Spinal cord (tissue), 10 donors: ENCODE data around the gene ONECUT3. TPM values are rescaled to one million over a fixed set of nuclear protein-coding genes. Genes with fewer than 3 reads are reported as not detected.

Experiments used
- DNase-seq, 6 donors: peaks; one replicate each; pipeline versions ENCODE4 v3.0.0 to v3.0.0-alpha.2; 2013 to 2015; ENCODE audit warnings: low spot score in 6 of 6, low read depth in 4 of 6
- H3K27ac ChIP-seq: one replicate; pipeline ENCODE4 v1.5.1; 2013; ENCODE audit warnings: low read depth, low read length, control low read depth
- H3K27me3 ChIP-seq: one replicate; pipeline ENCODE4 v1.6.1; 2013; ENCODE audit warnings: low read length; ENCODE audit not compliant: control insufficient read depth, insufficient read depth
- H3K36me3 ChIP-seq: one replicate; pipeline ENCODE4 v1.6.1; 2013; ENCODE audit warnings: low read length; ENCODE audit not compliant: control insufficient read depth, insufficient read depth
- H3K4me1 ChIP-seq: one replicate; pipeline ENCODE4 v1.6.1; 2013; ENCODE audit warnings: low read length; ENCODE audit not compliant: control insufficient read depth, insufficient read depth
- H3K4me3 ChIP-seq: one replicate; pipeline ENCODE4 v1.5.1; 2013; ENCODE audit warnings: low read depth, low read length, control low read depth
- H3K9me3 ChIP-seq: one replicate; pipeline ENCODE4 v1.6.1; 2013; ENCODE audit warnings: low read length; ENCODE audit not compliant: control insufficient read depth, insufficient read depth
- WGBS: methylation state at CpG from one replicate; pipeline ENCODE4 v1.1.5; 2013; ENCODE audit warnings: missing lambda C conversion rate; ENCODE audit not compliant: insufficient coverage; 5-methylcytosine and 5-hydroxymethylcytosine counted together
- polyA plus RNA-seq, 2 donors: library from polyadenylated mRNA; unstranded; fragments of 120-200 nt; gene quantifications; one replicate each; pipeline ENCODE4 v1.2.1, GENCODE V29; 2013; ENCODE audit not compliant: insufficient read length in 2 of 2
- total RNA-seq, 2 donors: library from RNA; depleted of rRNA in 1 of 2; stranded (reverse); fragments of 120-200 nt in 1 of 2; fragments of >200 nt in 1 of 2; gene quantifications; one replicate each; pipeline versions ENCODE4 v1.2.3 to v1.2.4, GENCODE V29; 2013 to 2014
- donor health status: healthy.

The ONECUT3 gene
- total and polyA plus RNA-seq, 4 donors, result 0.06 to 0.66 (median 0.62) TPM; not detected in 1

DNA sequence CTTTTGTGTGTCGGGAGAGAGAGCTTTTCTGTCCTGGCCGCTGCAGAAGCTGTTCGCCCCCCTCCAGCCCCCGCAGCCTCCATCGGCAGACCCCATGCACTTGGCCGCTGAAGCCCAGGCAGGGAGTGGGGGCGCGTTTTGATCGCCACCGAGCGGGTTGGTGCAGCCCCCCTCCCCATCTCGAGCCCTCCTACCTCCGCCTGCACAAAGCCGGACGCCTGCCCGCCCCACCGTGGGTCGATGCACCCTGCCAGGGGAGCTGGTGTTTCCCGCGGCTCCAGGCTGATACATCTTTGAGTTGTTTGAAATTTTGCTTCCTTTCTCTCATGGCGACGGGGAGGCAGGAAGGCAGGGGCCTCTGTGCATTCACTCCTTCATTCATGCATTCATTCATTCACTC is 16.4 kb upstream of the ONECUT3 start:
- DNase-seq, result no peak
- Histone ChIP-seq H3K36me3 (no peaks in the 10 kb centered on the region), H3K4me1 (peaks cover 4% of the 10 kb centered on the region), H3K9me3 (no peaks in the 10 kb centered on the region), H3K27ac (no peak overlapping the region), H3K4me3 (no peak overlapping the region), H3K27me3 (peaks cover 46% of the 10 kb centered on the region)
- 18% methylated on average over 16 of the region's 22 CpGs for WGBS

DNA sequence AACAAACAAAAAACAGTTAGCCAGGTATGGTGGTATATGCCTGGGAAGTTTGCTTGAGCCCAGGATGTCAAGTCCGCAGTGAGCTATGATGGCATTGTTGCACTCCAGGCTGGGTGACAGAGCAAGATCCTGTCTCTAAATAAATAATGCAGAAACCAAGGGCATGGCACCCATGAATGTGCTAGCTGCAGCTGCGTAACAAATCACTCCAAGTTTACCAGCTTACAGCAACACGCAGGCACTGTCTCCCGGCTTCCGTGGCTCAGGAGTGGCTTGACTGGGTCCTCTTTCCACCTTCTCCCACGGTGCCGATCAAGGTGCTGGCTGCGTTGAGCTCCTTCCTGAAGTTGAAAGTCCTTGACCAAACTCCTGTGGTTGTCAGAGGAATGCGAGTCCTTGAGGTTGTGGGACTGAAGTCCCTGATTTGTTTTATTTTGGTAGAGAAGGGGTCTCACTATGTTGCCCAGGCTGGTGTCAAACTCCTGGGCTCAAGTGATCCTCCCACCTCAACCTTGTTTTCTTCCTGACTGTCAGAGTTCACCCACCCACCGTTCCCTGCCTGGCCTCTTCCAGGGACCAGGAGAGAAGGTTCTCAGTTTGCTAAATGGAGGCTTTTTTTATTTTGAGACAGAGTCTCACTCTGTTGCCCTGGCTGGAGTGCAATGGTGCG is 13.2 kb upstream of the ONECUT3 start:
- Histone ChIP-seq H3K27ac (no peak overlapping the region), H3K4me1 (peaks cover 3% of the 10 kb centered on the region), H3K36me3 (no peaks in the 10 kb centered on the region), H3K4me3 (no peak overlapping the region), H3K9me3 (no peaks in the 10 kb centered on the region), H3K27me3 (peaks cover 44% of the 10 kb centered on the region)
- WGBS, result 97% methylated on average over 8 of the region's 11 CpGs
- DNase-seq, result no peak

DNA sequence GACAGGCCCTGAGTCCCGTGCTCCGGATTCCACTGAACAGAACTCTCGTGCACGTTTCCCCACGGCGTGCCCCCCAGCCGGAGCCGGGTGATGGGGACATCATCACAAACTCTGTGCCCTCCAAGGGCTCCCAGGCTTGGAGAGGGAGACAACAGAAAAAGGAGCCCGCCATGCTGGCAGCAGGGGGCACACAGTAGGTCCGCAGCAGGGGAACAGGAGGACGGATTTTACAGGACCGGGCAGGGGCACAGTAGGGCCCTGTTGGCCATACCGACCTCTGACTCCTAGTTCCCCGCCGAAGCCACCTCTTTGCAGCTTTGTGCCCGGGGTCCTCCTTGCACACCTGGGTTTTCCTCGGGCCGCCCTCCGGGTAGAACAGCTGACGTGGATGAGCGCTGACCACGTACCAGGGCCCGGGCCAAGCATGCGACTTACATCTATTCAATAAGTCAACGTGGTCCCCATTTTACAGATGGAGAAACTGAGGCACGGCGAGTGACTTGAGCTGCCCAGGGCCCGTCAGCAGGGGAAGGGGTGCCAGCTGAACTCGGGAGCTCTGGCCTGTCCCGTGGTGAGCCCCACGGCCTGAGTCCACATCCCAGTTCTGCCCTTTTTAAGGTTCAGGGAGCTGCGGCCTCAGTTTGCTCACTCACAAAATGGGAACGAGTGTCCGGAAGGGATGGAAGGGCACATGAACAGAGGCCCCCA is 10.2 kb upstream of the ONECUT3 start:
- Histone ChIP-seq H3K27ac (no peak overlapping the region), H3K9me3 (no peaks in the 10 kb centered on the region), H3K4me3 (no peak overlapping the region), H3K36me3 (no peaks in the 10 kb centered on the region), H3K27me3 (peaks cover 47% of the 10 kb centered on the region), H3K4me1 (peaks cover 10% of the 10 kb centered on the region)
- 83% methylated on average over 34 of the region's 34 CpGs for WGBS
- no peak for DNase-seq

DNA sequence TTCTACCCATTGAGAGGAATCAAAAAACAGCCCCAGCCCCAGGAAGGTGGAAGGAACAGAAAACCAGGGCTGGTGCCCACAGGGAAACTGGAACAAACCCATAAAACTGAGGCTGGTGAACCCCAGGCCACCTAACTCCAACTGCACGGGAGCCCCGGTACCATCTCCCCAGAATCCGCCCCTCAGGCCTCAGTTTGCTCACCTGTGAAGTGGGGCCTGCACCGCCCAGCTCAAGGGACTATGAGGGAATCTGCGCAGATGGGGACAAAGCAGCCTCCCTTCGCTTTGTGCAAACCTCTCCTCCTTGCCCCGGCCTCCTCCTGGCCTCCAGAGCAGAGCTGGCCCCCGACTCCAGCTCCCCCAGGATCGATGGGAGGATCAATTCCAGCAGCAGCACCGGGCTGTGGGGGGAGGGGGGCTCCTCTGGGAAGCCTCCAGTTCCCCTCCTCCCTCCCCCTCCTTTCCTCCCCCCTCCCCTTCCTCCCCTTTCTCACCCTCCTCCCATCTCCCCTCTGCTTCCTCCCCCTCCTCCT is 9.1 kb upstream of the ONECUT3 start:
- H3K9me3 ChIP-seq, result no peaks in the 10 kb centered on the region
- no peak for DNase-seq
- peaks cover 58% of the 10 kb centered on the region for H3K27me3 ChIP-seq
- peaks cover 18% of the 10 kb centered on the region for H3K4me1 ChIP-seq
- no peak overlapping the region for H3K27ac ChIP-seq
- H3K36me3 ChIP-seq, result no peaks in the 10 kb centered on the region
- 72% methylated on average over 5 of the region's 10 CpGs for WGBS
- no peak overlapping the region for H3K4me3 ChIP-seq

DNA sequence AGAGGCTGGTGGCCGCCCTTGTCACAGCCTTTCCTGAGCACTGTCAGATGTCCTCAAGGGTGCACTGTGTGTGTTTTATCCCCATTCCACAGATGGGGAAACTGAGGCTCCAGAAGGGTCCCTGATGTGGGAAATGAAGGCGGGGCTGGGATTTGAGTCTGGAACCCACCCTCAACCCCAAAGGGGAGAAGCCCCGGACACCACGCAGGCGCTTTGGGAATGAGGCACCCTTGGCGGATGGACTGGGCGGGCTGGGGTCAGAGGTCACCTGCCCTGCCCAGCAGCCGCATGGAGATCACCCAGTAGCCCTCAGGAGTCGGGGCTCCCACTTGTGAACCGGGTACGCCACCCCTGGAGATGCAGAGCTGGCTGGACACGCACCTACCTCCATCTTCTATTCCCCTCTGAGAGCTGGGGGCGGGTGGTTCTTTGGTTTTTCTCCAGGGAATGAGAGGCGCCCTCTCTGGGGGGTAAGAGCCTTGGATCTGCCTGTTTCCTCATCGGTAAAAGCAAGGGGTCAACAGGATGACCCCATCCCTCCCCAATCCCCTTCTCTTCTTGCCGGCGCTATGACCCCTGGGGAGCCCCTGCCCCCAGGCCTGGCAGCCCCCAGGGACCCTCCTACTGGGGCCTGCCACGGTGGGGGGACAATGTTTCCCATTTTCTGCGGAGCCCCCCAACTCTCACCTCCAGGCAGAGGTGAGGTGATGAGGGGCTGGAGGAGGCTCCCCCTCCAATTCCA is 8.3 kb upstream of the ONECUT3 start:
- Histone ChIP-seq H3K27me3 (peaks cover 64% of the 10 kb centered on the region), H3K36me3 (no peaks in the 10 kb centered on the region), H3K4me3 (no peak overlapping the region), H3K9me3 (no peaks in the 10 kb centered on the region), H3K4me1 (peaks cover 23% of the 10 kb centered on the region), H3K27ac (no peak overlapping the region)
- no peak for DNase-seq
- 9% methylated on average over 11 of the region's 19 CpGs for WGBS

DNA sequence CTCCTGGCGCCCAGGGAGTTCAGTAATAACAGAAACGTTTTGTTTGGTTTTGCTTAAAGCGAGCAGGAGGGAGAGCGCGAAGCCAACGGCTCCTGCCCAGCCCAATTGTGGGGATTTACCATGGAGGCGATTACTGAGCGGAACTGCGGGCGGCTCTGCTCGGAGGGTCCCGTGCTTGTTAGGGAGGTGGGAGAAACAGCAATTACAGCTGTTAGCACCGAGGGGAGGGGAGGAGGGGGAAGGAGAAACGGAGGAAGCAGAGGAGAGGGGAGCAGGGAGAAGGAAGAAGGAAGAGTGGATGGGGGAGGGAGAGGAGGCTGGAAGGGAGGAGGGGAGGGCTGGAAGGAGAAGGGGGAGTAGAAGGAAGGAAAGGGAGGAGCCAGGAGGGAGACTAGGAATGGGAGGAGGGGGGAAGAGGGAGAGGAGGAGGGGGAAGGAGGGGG is 7.7 kb upstream of the ONECUT3 start:
- H3K4me1 ChIP-seq, result peaks cover 25% of the 10 kb centered on the region
- DNase-seq, result no peak
- H3K27ac ChIP-seq, result no peak overlapping the region
- WGBS, result 0% methylated on average over 13 of the region's 14 CpGs
- H3K9me3 ChIP-seq, result no peaks in the 10 kb centered on the region
- H3K27me3 ChIP-seq, result peaks cover 69% of the 10 kb centered on the region
- no peaks in the 10 kb centered on the region for H3K36me3 ChIP-seq
- no peak overlapping the region for H3K4me3 ChIP-seq

DNA sequence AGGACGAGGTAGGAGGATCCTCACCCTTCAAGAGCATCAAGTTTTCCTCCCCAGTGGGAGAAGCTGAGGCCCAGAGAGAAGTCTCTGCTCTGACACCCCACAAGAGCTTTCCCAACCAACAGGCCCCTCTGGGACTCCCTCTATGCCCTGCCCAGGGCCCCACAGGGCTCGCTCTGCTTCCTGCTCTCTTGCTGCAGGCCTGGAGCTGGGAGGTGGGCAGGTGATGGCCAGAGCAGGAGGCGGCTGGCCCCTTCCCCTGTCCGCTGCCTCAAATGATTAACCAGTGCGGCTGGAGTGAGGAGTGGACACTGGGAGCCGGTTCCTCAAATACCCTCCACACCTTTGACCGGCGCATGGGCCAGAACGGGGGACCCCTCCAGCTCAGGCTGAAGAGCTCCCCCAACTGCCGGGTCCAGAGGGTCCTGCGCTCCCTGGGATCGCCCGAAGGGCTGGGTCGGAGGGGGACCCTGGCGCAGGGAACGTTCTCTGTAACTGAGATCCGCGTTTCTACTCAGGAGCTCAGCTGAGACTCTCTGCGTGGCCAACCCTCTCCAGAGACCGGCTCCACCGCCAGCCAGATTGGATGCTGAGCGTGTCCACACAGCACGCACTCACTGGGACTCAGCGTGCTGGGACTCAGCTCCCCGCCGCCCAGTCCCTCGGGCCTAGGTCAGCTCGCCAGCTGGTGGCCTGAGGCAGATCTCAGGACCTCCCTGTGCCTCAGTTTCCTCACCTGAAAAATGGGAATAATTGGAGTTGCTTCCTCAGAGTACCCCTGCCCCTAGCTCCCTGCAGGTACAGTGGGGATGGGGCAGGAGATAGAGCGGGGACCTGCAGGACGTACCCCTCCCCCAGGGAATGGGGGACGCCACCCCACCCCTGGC is 6.7 kb upstream of the ONECUT3 start:
- no peak overlapping the region for H3K4me3 ChIP-seq
- no peaks in the 10 kb centered on the region for H3K9me3 ChIP-seq
- WGBS, result 1% methylated on average over 28 of the region's 31 CpGs
- no peak overlapping the region for H3K27ac ChIP-seq
- H3K27me3 ChIP-seq, result peaks cover 78% of the 10 kb centered on the region
- DNase-seq, result no peak
- H3K36me3 ChIP-seq, result no peaks in the 10 kb centered on the region
- H3K4me1 ChIP-seq, result peaks cover 25% of the 10 kb centered on the region

DNA sequence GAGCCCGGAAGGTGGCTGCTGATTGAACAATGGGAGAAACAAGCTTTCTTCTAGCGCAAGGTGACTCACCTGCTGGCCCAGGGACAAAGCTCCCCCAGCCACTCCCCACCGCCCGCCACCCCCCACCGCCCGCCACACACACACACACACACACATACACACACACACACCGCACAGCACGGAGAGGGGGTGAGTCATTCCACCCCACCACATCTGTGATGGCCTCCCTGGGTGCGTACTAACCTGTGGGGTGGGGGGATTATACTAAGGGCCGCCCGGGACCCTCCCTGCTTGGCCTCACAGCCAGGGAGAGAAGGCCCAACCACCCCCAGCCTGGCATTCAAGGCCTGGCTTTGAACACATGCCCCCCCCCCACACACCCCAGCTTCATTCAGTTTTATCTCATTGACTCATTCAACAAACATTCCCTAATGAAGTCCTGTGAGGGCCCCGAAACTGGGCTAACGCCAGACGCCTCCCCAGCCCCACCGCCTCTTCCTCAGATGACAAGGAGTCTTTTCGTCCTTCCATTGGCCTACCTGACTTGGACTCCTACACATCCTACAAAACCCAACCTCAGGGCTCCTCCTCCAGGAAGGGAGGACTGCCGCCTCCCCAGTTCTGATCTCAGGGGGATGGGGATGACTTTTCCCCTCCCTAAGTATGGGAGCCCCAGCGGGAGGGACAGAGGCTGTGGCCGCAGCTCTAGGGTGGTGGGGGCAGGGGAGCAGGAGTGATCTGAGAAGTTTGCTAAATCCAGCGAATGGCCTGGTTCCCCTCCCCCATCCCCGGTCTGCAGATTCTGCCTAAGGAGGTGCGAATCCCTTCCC is 5.8 kb upstream of the ONECUT3 start:
- 4% methylated on average over 8 of the region's 22 CpGs for WGBS
- DNase-seq, result no peak
- H3K27ac ChIP-seq, result no peak overlapping the region
- H3K27me3 ChIP-seq, result peaks cover 85% of the 10 kb centered on the region
- H3K4me3 ChIP-seq, result no peak overlapping the region
- no peaks in the 10 kb centered on the region for H3K9me3 ChIP-seq
- H3K4me1 ChIP-seq, result peaks cover 25% of the 10 kb centered on the region
- H3K36me3 ChIP-seq, result no peaks in the 10 kb centered on the region
